NCI-H2107 treated with DMSO at 0.1 percent for 48 hours (cell line): Measurements from ENCODE around the gene TBCD.

Source experiments
- DNase-seq: peaks from one replicate; lab custom pipeline; 2025; ENCODE audit not compliant: unreplicated experiment; lab: John Stamatoyannopoulos, UW

Gene TBCD

DNA sequence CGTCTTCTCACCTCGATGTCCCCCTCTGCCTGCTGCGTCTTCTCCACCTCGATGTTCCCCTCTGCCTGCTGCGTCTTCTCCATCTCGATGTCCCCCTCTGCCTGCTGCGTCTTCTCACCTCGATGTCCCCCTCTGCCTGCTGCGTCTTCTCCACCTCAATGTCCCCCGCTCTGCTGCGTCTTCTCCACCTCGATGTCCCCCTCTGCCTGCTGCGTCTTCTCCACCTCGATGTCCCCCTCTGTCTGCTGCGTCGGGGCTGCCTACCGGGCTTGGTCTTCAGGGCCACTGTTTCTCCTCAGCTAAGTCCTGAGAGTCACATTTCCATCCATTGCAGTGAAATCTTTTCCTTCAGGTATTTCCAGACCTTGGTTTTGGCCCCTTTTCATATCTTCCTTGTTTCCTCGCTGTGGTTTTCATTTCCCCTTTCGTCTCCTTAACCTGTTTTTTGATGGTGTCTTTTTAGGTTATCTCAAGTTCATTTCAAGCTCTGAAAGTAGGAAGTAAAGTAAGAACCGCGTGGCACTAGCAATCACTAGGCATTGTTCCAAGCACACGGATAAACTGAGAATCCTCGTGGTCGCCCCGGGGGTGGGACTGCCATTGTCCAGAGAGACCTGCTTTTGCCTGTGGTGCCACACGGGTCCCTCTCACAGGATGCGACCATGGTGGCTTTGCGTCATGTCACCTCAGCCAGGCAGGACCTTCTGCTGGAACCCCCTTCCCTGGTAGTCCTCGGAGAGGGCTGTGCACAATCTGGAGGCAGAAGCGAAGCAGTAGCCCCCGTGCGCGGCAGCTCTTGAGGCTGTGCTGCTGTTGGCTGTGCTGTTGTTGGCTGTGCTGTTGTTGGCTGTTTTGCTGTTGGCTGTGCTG is 97.4 kb downstream of the TBCD start:
- DNase-seq: no peak

DNA sequence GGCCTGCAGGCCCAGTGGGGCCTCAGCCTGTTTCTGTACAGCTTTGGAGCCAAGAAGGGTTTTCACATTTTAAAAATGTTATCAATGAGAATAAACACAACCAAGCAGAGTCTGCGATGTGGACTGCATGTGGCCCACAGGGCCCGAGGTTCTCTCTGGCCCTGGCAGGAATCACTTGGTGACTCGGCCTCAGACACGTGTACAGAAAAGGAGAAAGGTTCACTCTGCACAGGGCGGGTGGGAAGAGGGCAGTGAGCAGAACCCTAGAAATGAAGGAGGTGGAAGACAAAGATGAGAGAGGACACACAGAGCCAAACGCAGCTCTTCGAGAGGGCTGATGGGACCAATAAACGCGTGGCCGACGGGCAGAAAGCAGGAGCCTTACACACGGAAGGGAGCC is 99.5 kb downstream of the TBCD start:
- DNase-seq: no peak

DNA sequence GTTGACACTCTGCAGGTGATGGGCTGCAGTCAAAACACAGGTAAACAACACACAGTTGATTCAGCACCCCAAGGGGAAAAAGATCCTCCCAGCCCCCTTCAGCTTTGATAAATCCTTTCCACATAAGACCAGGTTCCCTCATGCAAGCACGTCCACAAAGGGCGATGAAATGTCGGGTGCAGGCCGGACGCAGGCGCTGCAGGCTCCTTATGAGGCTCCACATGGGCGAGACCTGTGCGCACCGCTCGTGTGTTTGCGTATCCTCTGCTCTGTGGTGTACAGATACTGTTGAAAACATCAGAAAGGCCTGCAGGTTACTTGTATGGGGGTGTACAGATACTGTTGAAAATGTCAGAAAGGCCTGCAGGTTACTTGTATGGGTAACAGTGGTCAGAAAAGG is 102.4 kb downstream of the TBCD start:
- no peak for DNase-seq

DNA sequence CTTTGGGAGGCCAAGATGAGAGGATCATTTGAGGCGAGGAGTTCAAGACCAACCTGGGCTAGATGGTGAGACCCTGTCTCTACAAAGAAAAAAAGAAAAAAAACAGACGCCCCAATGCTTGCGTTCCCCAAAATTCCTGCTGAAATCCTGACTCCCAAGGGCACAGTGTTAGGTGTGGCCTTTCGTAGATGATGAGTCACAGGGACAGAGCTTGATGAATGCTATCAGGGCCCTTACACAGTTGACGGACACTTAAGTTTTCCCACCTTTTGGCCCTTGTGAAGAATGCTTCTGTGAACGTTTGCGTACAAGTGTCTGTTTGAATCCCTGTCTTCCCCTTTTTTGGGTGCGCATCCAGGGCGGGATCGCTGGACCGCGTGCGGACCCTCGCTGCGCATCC is 104.5 kb downstream of the TBCD start:
- DNase-seq: no peak

DNA sequence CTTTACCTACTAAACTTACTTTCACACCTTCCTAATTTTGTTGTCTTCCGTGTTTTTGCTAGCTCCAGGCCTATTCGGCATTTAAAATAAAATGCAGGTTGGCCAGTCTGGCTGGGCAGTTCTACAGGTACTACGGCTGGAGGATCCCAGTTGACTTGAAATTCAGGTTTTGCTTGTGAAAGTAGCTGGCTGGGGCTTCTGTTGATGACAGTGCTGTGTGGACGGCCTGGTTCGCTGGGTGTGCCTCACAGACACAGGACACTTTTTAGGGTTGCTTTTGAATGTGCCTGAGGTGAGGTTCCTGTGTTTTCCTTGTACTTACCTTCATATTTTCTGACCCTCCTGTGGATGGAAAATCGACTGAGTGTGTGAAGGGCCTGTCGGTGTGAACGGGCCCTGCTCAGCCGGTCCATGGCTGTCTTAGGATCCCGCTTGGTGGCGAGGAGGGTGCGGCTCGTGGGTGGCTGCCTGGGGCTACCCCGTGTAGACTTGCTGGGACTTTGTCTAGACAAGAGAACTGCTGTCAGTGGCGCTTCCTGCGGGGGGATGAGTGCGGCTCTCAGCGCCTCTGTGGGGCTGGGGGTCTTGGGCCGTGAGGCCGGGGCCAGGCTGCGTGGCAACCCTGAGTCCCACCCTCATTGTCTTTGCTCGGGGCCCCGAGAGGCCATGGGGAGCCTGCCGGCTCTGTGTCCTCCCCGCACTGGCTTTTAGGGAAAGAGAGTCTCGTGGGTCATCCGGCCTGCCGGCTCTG is 106.7 kb downstream of the TBCD start:
- no peak for DNase-seq

DNA sequence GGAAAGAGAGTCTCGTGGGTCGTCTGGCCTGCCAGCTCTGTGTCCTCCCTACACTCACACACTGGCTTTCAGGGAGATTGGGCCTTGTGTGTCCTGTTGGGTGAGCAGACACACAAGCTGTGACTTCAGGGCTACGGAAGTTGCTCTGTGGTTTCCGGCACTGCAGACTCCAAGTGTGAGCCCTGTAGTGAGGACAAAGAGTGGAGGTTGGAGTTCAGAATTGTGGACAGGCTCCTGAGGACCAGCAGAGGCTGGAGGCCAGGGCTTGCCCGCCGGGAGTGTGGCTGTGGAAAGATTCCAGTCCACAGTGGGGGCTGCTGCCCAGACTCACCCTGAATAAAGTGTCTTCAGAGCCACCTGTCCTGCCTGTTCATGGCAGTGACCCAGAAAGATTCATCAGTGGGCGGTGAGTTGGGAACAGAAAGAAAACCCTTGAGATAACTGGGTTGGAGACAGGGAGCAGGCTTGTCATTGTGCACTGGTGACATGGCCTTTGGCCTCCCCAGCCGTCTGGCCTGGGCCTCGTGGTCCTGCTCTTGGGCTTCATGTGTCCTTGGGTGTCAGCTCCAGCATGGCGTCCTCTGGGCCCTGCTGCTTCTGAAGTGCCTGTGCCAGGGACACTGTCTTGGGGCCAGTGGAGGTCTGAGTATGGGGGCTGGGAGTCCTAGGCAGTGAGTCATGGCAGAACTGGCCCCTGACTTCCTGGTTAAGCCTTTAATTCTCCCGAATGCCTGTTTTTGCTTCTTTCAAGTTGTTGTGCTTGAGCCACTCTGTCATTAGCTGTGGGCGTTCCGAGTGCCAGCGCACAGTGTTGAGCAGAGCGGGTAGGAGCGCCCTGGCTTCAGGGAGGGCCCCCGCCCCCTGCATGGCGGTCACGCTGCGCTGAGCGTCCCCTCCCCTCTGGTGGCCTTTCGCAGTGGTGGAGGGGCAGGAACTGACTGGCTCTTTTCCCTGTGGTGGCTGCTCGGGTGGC is 107.9 kb downstream of the TBCD start:
- DNase-seq: no peak

DNA sequence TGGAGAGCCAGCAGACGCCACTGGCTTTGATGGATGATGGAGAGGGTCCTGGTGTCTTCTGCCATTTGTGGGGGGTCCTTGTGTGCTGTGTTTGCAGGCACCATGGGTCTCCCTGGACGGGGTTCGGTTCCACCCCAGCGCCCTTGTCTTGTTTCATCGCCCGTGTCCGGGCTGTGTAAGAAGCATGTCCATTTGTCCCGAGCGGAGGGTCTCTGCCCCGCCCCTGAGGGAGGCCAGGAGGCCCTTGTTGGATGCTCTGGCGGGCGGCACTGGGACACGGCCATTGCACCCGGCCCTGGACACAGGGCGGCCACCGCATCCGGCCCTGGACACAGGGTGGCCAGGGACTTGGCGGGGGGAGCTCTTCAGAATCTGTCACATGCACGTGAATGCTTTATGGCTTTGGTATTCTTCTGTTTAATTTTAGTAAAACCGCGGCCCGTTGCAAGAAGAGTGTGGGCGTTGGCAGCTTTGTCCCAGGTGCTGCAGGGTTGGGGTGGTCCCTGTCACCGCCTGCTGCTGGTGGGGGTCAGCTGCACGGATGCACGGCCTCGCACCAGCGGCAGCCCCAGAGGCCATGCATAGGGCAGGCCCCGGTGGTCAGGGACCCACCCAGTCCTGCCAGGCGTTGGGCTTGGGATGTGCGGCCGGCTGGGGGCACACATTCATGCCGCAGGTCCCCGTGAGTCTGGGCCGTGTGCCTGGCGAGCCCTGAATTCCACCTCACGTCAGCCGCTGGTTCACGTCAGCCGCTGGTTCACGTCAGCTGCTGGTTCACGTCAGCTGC is 108.9 kb downstream of the TBCD start:
- no peak for DNase-seq

DNA sequence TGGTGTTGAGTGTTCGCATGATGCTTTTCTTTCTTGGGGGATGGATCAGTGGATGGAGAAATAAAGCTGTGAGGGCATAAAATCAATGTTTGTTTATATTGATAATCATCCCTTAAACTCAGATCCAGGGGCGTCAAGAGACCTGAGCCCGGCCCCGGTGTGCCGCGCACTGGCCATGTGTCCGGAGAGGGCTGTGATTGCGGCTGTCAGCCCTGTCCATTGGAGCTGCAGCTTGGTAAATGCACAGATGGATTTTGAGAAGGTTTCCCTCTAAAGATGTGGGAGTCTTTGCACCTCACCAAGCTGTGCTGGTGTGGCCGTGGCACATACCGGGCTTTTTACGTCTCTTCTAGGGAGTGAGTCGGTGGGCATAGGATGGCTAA is 109.5 kb downstream of the TBCD start:
- no peak for DNase-seq

DNA sequence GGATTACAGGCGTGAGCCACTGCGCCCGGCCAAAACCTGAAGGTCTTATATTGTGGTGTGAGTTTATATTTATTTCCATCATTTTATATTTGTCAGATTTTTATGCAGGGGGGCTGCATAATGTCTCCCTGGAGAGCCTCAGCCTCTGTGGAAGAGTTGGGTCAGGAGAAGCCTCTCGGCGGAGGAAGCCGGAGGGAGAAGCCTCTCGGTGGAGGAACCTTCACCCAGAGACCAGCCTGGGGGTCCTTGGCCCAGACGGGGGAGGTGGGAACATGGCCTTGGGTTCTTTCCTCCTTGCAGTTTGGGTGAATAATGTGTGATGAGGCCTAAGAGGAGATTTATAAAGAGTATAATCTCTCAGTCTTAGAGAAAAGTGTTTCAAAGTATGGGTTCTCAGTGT is 110.3 kb downstream of the TBCD start:
- no peak for DNase-seq

DNA sequence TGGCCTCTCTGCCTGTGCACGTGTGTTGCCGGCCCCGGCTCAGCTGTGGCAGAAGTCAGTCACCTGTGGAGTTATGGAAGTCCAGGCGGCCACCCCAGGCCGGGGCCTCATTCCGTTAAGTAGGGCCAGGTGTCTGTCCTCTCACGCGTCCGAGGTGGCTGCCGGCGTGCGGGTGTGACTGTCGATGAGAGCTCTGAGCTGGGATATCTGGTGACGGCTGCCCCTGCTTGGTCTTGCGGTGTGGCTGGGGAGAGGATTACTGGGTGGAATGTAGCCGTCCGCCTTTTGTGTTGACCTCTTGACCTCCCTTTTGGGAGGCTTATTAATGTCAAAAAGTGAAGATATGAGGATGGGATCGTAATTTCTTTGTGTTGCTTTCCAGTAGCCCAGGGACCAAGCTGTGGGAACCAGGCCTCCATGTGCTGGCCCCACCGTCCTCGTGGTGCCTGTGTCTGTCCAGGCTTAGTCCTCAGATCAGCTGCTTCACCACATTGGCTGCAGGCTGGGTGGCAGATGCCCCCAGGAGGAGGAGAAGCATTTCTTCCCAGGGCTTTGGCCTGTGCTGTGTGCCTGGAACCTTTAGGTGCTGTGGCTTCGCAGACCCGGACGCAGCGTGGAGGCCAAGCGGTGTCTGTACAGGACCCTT is 111.0 kb downstream of the TBCD start:
- DNase-seq: no peak

DNA sequence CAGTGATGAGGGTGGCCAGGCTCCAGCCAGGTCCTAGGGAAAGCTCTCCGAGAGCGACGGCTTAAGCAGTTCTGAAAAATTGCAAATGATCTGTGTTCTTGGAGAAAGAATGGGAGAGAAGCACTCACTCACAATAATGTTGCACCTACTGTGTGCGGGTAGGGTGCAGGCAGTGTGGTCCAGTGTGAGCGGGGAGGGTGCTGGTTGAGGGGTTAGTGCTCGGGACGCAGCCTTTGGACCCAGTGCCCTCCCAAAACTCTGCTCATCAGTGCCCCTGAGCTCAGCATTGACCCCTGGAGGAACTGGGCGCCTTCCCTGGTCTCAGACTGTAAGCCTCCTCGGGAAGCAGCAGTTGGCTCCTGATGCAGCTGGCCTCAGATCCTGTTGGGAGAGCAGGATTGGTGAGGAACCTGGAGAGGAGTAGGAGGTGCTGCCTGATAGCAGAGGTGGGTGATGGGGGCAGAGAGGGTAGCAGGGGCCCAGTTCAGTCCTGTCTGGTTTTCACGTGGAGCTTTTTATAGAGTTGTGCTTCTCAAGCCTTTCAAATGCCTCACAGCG is 111.6 kb downstream of the TBCD start:
- DNase-seq: no peak

DNA sequence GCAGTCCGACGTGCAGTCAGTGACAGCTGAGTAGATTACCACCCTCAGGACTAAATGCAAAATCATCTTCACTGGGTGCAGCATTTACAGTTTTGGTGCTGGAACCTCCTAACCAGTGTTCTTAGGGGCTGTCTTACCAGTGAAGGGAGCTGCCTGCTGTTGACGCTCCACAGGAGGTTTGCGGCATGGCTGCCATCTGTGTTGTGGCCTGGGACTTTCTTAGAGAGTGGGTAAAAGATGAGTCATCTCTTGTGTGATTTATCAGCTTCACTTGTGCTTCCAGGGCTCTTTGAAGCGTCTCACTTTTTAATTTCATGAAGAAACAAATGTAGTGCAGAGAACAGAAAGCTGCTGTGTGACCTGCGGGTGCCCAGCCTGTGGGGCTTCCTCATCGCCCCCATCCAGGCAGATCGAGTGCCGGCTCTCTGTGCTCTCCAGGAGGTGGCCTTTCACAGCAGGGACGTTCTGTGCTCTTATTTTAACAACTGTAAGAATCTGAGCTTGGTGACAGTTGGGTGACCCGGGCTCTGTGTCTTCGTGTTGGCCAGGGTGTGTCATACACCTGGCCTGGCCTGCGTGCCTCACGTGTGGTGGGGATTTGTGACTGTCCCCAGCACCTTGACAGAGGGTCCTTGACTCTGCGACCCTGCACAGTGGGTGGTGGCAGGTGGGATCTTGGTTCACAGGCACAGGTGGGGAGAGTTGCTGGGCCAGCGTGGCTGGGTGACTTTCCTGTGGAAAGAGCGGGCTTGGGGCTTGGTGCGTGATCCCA is 112.3 kb downstream of the TBCD start:
- DNase-seq: peak; percentile 83

DNA sequence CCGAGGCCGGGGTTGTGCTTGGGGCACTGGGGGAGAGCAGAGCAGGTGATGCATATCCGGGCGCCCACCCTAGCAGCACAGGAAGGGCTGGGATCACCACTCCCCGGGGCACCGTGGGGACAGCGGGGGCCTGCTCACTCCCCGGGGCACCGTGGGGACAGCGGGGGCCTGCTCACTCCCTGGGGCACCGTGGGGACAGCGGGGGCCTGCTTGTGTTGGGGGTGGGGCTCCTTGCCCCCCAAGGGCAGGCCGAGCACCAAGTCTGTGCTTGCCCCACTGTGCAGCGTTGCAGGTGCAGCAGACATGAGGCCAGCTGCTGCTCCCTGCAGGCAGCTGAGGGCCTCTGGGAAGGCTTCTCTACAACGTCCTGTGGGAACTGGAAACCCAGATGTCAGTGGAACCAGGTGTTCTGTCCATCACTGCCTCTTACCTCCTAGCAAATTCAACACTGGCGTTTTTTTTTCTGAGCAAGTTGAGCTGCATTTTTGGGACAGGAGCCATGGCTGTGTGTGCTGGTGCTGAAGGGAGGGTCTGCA is 112.9 kb downstream of the TBCD start:
- peak; percentile 67 for DNase-seq

DNA sequence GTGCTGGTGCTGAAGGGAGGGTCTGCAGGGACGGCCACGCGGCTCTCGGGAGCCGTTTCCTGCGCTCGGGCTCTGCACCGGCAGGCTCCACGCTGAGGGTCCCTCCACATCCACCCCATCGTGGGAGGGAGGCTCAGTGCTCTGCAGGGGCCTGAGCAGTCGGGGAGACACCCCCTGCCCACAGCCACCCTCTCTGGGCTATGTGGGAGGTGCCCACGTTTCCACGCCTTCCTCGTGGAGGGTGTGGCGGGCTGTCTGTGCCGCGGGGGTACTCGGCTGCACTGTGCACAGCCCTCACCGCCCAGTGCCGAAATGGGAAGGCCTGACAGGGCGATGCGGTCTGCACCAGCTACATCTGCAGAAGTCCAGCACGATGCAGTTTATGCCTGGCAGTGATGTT is 113.4 kb downstream of the TBCD start:
- no peak for DNase-seq

DNA sequence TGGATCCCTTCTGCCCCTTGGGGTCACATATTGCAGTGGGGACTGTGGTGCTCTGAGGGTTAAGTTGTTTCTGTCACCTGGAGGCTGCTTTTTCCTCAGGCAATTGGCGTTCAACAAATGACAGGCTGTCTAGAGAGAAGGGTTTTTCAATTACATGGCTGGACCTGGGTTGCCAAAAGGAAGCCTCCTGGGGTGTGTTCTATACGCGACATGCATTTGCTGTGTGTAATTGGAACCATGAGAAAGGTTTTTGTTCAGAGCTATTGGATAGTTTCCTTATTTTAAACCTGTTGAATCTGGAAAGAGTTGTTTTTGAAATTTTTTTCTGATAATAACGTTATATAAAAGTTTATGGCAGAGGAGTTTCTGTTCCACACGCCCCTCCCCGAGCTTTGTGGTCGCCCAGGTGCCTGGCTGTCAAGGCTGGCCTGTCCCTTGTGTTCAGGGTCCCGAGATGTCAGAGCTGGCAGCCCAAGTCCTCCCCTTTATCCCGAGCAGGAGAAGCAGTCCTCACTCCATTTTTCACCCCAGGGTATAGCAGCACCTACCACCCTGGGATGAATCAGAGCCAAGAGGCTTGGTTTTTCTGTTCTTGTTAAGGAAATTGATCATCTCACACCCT is 114.0 kb downstream of the TBCD start:
- DNase-seq: peak; percentile 88

DNA sequence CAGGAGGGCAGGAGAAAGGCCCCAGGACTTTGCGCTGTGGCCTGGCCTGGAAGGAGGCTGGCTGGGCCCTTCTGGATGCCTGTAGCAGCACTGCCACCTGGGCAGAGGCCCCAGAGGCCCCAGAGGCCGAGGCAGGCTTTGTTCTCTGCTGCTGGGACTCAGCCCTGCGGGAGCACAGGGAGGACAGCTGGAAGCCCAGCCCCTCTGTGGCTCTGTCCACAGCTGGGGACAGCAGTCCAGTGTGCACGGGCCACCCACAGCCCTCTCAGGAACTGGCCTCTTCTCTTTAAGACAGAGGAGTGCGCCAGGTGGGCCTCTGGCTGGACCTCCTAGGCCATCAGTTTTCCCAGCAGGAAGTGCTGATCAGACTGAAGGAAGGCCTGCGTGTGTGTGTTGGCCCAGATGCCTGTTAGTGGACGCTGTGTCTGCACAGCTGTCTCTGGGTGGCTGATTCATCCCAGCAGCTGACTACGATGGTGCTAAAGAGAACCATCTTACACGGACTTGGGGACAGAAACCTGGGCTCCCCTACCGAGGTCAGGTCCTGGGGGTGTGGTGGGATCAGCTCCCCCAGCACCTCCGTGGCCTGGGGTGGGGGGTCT is 114.8 kb downstream of the TBCD start:
- no peak for DNase-seq

DNA sequence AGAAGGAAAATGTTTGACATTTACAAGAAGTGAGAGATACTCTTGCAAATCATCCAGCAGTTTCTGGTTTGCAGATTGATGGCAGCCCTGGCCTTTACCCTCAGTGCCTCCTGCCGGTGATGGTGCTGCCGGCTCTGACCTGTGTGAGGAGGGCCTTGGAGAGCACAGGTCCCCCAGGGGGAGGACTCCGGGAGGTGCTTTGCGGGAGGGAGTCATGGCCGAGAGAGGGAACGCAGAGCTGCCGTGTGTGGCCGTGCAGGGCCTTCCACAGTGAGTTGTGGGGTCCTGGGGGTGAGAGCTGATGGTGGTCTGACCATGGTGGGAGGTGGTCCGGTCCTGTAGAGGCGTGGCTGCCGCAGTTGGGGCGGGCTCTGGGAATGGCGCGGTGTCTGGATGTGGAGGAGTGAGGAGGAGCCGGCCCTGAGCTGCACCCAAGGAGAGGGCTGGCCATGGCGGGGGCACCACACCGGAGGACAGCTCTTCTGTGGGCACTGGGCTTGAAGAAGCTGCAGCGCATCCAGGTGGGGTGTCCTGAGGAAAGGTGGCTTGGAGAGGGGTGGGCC is 116.0 kb downstream of the TBCD start:
- no peak for DNase-seq
